A673 (cell line): ENCODE results near the gene UCK2. TPM values are rescaled to one million over a fixed set of nuclear protein-coding genes. Genes with fewer than 3 reads are reported as not detected.
"Not testable (repeated sequence)": the region's sequence is repeated elsewhere in the genome, so short reads cannot be mapped to it uniquely, and the experiment has no call there.

ENCODE experiments used
- BruUV-seq: library from RNA; stranded (reverse); fragments of 400-500 nt; replicated peaks from 2 replicates; lab custom pipeline; 2021; lab: Mats Ljungman, UMichigan
- CTCF ChIA-PET: fragments of 300-600 bp; sonication (Branson Sonifier 250); formaldehyde crosslinking; loops from one replicate; lab custom pipeline; 2022; ENCODE audit warnings: antibody characterized with exemption; lab: Charles Lee
- POLR2A ChIA-PET: fragments of 300-600 bp; sonication (Branson Sonifier 250); formaldehyde crosslinking; loops from one replicate; lab custom pipeline; 2022; ENCODE audit warnings: antibody characterized with exemption; ENCODE audit not compliant: low non-redundant PET; lab: Charles Lee
- DNase-seq: peaks from one replicate; pipeline ENCODE4 v3.0.0-alpha.2; 2015; ENCODE audit warnings: low spot score
- H3K27ac ChIP-seq: fragments of 200-600 bp; sonication (generic); 2 replicates; pipeline ENCODE4 v1.5.1; 2016; ENCODE audit warnings: mixed run types, low read depth, mild to moderate bottlenecking, mixed read lengths, antibody characterized with exemption, low read length; ENCODE audit not compliant: poor library complexity, severe bottlenecking
- H3K27me3 ChIP-seq: fragments of 200-600 bp; sonication (generic); replicated peaks from 2 replicates; pipeline ENCODE4 v1.6.1; 2017; ENCODE audit warnings: mixed run types, low read depth, mild to moderate bottlenecking, mixed read lengths, antibody characterized with exemption, low read length; ENCODE audit not compliant: insufficient read depth, poor library complexity
- H3K36me3 ChIP-seq: fragments of 200-600 bp; sonication (generic); 2 replicates; pipeline ENCODE4 v1.6.1; 2016; ENCODE audit warnings: mixed run types, mild to moderate bottlenecking, mixed read lengths, antibody characterized with exemption, low read length; ENCODE audit not compliant: insufficient read depth, poor library complexity, severe bottlenecking
- H3K4me1 ChIP-seq: fragments of 200-600 bp; sonication (generic); 2 replicates; pipeline ENCODE4 v1.6.1; 2017; ENCODE audit warnings: mixed run types, mild to moderate bottlenecking, mixed read lengths, antibody characterized with exemption, low read length; ENCODE audit not compliant: insufficient read depth, poor library complexity, severe bottlenecking
- H3K4me3 ChIP-seq: fragments of 200-600 bp; sonication (generic); 2 replicates; pipeline ENCODE4 v1.5.1; 2016; ENCODE audit warnings: low read depth, mixed run types, mild to moderate bottlenecking, mixed read lengths, low read length; ENCODE audit not compliant: poor library complexity, severe bottlenecking
- H3K9me3 ChIP-seq: fragments of 200-600 bp; sonication (generic); 2 replicates; pipeline ENCODE4 v1.6.1; 2016; ENCODE audit warnings: mixed run types, low read depth, mild to moderate bottlenecking, mixed read lengths, antibody characterized with exemption, low read length; ENCODE audit not compliant: poor library complexity, severe bottlenecking
- CTCF ChIP-seq: fragments of 300-800, 200-600 bp; sonication (generic); conservative IDR thresholded peaks from 2 replicates; pipeline ENCODE4 v1.5.1; 2017; ENCODE audit warnings: low read depth, mild to moderate bottlenecking, antibody characterized with exemption, low read length, moderate library complexity, mixed read lengths
- EZH2 ChIP-seq: fragments of 200-600 bp; sonication (generic); IDR thresholded peaks from 2 replicates; pipeline ENCODE4 v1.6.1; 2017; ENCODE audit warnings: borderline replicate concordance, low read depth, mild to moderate bottlenecking, mixed read lengths, antibody characterized with exemption, low read length; ENCODE audit not compliant: poor library complexity, severe bottlenecking
- intact Hi-C: fragments of 100-400 bp; cut with micrococcal nuclease; formaldehyde crosslinking; loops from one replicate; pipeline ENCODE4 v1.10.0; 2022; ENCODE audit not compliant: unreplicated experiment
- total RNA-seq: library from RNA; stranded (reverse); gene quantifications from 2 replicates; pipeline ENCODE4 v1.2.3, GENCODE V29; 2021

Gene UCK2
- total RNA-seq, 1 experiment from 2014 or later: 78.7 TPM

- Histone ChIP-seq H3K36me3 (no peaks in the 10 kb centered on the region), H3K4me1 (no peaks in the 10 kb centered on the region), H3K4me3 (no peak overlapping the region), H3K9me3 (no peaks in the 10 kb centered on the region), H3K27me3 (peaks cover 4% of the 10 kb centered on the region), H3K27ac (no peak overlapping the region)
- no peak for DNase-seq
- POLR2A ChIA-PET: no interaction called here
- intact Hi-C loops: no loop called here
- no peak for TF ChIP-seq CTCF
- no peak for TF ChIP-seq EZH2
- CTCF ChIA-PET: interaction anchor here (0.5 kb wide), 1 partner anchor 22 kb away, joined by 6 read pairs; no protein-coding TSS in a partner anchor
- BruUV-seq: no TSS peak
Observed at GRCh38 chr1:165793951-165794350, 33.5 kb upstream of the UCK2 start.

- Histone ChIP-seq H3K36me3 (no peaks in the 10 kb centered on the region), H3K4me1 (no peaks in the 10 kb centered on the region), H3K27me3 (peaks cover 4% of the 10 kb centered on the region), H3K4me3 (no peak overlapping the region), H3K27ac (no peak overlapping the region), H3K9me3 (peaks cover 7% of the 10 kb centered on the region)
- POLR2A ChIA-PET: no interaction called here
- intact Hi-C loops: no loop called here
- CTCF ChIA-PET: no interaction called here
- no peak for DNase-seq
- BruUV-seq: no TSS peak
- TF ChIP-seq CTCF: no peak
Observed at GRCh38 chr1:165795894-165796293, 31.5 kb upstream of the UCK2 start.

GRCh38 chr1:165799387-165799786 lies 28.0 kb upstream of the UCK2 start:
- BruUV-seq: no TSS peak
- CTCF ChIA-PET: no interaction called here
- no peak for DNase-seq

GRCh38 chr1:165804513-165804912 lies 22.9 kb upstream of the UCK2 start:
- H3K27ac ChIP-seq, H3K4me1 ChIP-seq, H3K4me3 ChIP-seq, H3K36me3 ChIP-seq, POLR2A ChIA-PET, DNase-seq, H3K27me3 ChIP-seq, BruUV-seq, CTCF ChIA-PET, H3K9me3 ChIP-seq: not testable (repeated sequence)
- intact Hi-C loops: loop anchor here (10.0 kb wide), 1 partner anchor 60 kb away; no protein-coding TSS in a partner anchor

More at GRCh38 chr1:165799387-165799786, 28.0 kb upstream of the UCK2 start:
- Histone ChIP-seq H3K4me3 (no peak overlapping the region), H3K4me1 (no peaks in the 10 kb centered on the region), H3K36me3 (no peaks in the 10 kb centered on the region), H3K9me3 (peaks cover 7% of the 10 kb centered on the region), H3K27me3 (no peaks in the 10 kb centered on the region), H3K27ac (no peak overlapping the region)
- TF ChIP-seq CTCF: no peak
- TF ChIP-seq EZH2: no peak
- intact Hi-C loops: no loop called here
- POLR2A ChIA-PET: no interaction called here
